T-helper 1 cell (primary cell): Measurements from ENCODE around the gene ATRIP.
"Not testable (repeated sequence)": the region's sequence is repeated elsewhere in the genome, so short reads cannot be mapped to it uniquely, and the experiment has no call there.

Experiments
- DNase-seq, 5 donors: peaks; one replicate each; pipeline ENCODE4 v3.0.0-alpha.2; 2012 to 2020

Gene ATRIP

DNA sequence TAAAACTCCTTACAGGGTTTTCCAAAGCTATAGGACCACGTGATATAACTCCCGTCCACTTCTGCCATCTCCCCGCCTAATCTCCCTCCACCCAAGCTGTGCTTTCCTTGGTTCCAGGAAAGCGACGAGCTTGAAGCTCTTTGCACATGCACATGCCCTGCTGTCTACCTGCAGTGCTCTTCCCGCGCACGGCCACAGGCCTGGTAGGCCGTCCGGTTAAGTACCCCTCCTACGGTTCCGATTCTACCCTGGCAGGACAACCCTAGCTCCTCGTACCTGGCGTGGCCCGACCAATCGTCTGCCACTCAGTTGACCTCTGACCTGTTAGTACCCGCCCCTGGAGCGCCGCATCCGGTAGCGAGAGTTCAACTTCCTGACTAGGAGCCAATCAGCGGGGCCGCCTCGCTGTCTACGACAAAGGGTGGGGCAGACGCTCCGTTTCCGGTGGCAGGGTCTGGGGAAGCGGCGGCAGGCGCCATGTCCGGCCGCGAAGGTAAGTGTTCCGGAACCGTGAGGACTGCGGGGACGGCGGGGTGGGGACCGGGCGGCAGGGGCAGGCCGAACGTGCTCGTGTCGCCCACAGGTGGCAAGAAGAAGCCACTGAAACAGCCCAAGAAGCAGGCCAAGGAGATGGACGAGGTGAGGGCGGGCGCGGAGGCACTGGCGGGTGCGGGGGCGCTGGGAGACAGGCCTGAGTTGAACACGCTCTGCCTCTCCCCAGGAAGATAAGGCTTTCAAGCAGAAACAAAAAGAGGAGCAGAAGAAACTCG, 6.5 kb upstream of the ATRIP start, which contains the start of the genes CCDC51 and TMA7:
Gene CCDC51 (minus strand): TSS at position 300 of the 770 bp plus-strand sequence. CDS start 4,991 bp downstream, outside the sequence.
Gene TMA7 (plus strand): TSS at position 438 of the 770 bp plus-strand sequence. CDS start 40 bp downstream, at position 478.
- peak; percentile 96 to 98 (median 97) for DNase-seq

DNA sequence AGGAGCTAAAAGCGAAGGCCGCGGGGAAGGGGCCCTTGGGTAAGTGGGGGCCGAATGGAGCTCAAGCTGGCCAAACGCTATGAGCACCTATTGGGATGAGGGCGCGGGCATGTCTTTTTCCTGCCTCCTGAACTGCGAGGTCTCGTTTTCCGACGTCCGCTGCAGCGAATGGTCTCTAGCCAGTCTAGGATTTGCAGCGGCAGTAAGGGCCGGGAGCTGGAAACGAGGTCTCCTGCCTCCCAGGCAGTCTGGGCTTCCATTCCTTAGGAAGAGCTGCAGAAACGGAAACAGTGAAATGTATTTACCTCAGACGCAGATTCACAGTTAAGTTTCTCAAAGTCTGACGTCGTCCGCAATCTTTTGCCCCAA, 6.0 kb upstream of the ATRIP start:
- DNase-seq, result peak in 1 of 5 donors; percentile 17

DNA sequence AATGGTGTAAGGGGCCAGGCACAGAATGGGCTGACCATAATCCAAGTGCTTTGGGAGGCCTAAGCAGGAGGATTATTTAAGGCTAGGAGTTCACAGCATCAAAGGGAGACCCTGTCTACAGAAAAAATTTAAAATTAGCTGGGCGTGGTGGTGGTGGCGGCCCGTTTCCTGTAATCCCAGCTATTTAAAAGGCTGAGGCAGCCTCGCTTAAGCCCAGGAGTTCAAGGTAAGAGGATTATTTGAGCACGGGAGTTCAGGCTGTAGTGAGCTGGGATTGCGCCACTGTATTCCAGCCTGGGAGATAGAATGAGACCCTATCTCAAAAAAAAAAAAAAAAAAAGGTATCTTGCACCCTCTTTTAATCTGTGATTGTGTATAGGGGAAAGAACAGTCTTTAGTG, 4.6 kb upstream of the ATRIP start:
- no peak for DNase-seq

DNA sequence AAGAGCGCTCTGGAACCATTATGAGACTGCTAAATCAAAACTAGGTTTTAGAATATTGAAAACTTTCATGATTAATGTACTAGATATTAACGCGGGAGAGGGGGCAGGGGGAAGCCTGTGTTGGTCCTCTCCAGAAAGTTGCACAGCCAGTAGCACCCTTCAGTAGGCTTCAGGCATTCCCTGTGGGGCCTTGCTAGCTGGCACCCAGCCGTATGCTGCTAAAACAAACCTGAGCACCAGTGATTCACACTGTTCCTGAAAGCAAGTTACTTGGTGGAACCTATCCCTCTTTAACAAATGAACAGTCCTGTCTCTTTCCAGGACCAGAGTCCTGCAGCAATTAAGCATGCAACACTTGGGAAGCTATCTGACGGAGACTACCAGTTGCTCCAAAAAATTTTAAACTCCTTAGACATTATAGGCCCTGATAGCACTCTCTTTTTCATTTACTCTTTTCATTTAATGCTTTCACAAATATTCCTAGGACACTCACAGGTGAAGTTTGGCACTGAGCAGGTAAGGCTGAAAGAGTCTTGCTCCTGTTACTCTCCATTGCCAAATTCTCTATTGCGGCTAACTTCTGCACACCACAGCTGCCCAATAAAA, 1.2 kb upstream of the ATRIP start:
- DNase-seq, result no peak

DNA sequence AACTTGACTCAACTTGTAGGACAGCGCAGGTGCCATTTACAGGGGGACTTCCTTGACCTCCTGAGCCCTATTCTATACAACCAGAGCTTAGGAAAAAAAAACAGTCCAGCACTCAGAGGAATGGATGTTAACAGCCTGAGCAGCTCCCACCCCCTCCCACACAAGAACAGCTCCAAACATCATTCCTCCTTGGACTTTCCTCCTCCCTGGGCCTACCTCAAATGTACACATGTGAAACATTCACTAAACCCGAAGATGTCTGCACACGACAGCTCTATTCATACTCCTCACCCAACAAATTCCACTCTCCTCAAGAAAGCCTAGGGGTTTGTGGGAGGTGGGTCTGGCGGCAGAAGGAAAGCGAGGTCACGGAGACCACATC, 503 bp upstream of the ATRIP start:
- no peak for DNase-seq

DNA sequence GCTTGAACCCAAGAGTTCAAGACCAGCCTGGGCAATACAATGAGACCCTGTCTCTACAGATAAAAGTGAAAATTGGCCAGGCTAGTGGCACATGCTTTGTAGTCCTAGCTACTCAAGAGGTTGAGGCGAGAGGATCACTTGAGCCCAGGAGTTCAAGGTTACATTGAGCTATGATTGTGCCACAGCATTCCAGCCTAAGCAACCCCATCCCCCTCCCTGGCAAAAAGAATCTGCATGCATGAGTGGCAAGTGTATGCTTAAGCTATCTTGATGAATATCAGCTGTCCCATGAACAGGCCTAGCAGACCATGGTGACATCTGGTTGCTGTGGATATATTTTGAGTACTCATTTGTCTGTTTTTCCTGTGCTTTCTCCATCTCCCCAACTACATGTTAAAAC, 4.7 kb downstream of the ATRIP start:
- no peak for DNase-seq

DNA sequence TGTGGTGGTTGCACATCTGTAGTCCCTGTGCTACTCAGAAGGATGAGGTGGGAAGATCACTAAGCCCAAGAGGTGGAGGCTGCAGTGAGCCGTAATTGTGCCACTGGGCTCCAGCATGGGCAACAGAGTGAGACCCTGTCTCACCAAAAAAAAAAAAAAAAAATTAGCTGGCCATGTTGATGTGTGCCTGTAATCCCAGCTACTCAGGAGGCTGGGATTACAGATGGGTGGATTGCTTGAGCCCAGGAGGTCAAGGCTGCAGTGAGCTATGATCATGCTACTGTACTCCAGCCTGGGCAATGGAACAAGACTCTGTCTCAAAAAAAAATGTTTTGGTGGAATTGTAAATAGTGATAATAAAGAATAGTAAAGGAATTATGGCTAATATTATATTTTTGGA, 9.9 kb downstream of the ATRIP start:
- no peak for DNase-seq

DNA sequence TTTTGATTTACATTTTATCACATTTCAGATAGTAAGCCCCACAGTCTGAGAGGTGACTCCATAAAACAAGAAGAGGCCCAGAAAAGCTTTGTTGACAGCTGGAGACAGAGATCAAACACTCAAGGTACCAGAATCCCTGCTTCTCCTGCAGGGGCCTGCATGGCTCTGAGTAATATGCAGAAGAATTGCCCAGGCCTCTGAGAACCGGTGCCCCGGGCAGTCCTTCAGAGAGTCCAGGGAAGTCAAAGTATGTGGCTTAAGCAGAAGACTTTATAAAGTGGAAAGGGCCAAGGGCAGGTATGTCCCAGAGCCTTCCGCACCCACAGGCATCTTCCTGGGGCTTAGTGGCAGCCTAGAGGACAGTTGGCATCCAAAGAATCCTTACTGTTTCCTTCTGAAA, 12.8 kb downstream of the ATRIP start:
- no peak for DNase-seq

DNA sequence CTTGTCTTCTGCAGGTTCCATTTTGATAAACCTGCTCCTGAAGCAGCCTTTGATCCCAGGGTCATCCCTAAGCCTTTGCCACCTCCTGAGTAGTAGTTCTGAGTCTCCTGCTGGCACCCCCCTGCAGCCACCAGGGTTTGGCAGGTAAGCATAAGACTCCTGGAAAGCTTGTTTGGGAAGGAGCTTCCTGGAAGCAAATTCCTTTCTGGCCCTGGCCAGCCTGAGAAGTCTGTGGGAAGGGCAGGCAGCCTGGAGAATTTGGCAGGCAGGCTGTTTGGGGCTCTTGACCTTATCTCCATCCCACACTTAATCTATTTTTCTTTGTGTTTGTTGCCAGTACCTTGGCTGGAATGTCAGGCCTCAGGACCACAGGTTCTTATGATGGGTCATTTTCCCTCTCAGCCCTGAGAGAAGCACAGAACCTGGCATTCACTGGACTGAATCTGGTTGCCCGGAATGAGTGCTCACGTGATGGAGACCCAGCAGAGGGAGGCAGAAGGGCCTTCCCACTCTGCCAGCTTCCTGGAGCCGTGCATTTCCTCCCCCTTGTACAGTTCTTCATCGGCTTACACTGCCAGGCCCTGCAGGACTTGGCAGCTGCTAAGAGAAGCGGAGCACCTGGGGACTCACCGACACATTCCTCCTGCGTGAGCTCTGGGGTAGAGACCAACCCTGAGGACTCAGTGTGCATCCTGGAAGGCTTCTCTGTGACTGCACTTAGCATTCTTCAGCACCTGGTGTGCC, 13.4 kb downstream of the ATRIP start:
- no peak for DNase-seq

DNA sequence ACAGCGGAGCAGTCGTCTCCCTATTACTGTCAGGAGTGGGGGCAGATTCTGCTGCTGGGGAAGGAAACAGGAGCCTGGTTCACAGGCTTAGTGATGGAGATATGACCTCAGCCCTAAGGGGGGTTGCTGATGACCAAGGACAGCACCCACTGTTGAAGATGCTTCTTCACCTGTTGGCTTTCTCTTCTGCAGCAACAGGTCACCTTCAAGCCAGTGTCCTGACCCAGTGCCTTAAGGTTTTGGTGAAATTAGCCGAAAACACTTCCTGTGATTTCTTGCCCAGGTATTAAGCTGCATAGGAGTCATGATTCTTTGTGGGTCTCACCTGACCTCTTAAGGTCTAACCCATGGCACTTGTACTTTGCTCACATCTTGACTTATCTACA, 14.0 kb downstream of the ATRIP start:
- no peak for DNase-seq

DNA sequence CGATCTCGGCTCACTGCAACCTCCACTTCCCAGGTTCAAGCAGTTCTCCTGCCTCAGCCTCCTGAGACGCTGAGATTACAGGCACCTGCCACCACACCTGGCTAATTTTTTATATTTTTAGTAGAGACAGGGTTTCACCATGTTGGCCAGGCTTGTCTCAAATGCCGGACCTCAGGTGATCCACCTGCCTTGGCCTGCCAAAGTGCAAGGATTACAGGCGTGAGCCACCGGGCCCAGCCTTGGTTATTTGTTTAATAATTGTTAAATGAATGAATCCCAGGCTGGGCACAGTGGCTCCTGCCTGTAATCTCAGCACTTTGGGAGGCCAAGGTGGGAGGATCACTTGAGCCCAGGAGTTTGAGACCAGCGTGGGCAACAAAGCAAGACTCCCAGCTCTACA, 15.2 kb downstream of the ATRIP start:
- DNase-seq, result not testable (repeated sequence)

DNA sequence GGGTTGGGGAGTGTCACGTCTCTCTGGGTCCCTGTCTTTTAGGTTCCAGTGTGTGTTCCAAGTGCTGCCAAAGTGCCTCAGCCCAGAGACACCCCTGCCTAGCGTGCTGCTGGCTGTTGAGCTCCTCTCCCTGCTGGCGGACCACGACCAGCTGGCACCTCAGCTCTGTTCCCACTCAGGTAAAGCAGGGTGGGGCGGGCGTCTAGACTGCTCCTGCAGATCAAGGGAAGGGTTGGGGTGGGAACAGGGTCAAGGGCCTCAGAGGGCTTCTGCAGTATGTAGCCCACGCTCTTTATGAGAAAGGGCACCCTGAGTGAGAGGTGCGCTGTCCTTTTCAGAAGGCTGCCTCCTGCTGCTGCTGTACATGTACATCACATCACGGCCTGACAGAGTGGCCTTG, 17.2 kb downstream of the ATRIP start:
- no peak for DNase-seq

DNA sequence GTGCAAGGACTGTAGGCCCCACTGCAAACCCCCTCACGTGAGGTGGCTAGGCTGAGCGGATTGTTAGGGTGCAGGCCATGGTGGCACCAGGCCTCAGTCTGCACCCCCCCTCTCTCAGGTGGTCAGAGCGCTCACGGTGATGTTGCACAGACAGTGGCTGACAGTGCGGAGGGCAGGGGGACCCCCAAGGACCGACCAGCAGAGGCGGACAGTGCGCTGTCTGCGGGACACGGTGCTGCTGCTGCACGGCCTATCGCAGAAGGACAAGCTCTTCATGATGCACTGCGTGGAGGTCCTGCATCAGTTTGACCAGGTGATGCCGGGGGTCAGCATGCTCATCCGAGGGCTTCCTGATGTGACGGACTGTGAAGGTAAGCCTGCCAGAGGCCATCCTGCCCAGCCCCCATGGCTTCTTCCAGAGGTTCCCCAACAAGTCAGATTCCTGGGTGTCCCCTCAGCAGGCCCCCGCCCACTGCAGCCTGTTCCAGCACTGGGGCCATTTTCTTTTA, 18.2 kb downstream of the ATRIP start:
- no peak for DNase-seq

DNA sequence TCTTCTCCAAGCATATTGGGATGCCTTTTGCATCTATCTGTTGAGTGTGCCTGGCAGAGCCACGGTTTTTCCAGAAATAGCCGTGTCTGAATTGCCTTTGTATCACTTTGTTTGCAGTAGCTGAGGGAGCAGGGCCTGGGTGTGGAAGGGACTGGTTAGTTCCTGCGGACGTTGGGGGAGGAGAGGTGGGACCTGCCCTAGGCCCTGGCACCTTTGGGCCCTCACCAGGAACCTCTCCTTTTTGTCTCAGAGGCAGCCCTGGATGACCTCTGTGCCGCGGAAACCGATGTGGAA, 18.6 kb downstream of the ATRIP start:
- DNase-seq, result no peak

DNA sequence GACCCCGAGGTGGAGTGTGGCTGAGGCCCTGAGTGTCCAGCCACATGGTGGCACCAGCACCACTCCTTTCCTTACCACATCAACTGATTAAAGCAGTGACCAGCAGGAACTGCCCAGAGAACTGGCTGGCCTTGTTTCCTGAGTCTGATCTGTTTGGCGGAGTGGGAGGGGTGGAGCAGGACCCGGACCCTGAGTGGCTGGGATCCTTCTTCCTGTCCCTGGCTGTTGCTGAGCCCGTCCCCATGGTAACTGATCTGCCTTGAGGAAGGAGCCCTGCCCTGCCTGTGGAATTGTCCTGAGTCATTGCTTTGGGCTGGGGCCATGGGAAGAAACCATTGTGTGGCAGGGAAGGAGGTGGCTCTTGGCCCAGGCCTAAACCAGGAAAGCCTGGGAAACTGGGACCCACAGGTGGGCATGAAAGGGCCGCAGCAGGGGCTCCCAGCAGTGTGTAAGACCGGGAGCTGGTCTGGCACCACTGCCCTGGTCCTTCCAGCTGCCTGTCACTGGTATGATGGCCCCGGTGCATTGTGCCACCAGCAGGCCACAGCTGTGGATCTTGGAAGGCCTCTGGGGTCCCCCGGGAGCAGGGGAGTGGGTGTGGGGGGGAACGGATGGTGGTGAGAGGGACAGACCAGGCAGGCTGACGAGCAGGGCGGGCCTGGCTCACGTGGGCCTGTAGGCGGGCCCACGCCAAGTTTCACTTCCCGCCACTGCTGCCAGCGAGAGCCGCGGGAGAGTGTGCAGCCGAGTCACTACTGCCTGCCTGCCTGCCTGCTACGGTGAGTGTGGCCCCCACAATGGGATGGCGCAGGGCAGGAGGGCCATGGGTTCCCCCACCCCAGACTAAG, 19.2 kb downstream of the ATRIP start:
- peak; percentile 54 to 89 (median 68) for DNase-seq

DNA sequence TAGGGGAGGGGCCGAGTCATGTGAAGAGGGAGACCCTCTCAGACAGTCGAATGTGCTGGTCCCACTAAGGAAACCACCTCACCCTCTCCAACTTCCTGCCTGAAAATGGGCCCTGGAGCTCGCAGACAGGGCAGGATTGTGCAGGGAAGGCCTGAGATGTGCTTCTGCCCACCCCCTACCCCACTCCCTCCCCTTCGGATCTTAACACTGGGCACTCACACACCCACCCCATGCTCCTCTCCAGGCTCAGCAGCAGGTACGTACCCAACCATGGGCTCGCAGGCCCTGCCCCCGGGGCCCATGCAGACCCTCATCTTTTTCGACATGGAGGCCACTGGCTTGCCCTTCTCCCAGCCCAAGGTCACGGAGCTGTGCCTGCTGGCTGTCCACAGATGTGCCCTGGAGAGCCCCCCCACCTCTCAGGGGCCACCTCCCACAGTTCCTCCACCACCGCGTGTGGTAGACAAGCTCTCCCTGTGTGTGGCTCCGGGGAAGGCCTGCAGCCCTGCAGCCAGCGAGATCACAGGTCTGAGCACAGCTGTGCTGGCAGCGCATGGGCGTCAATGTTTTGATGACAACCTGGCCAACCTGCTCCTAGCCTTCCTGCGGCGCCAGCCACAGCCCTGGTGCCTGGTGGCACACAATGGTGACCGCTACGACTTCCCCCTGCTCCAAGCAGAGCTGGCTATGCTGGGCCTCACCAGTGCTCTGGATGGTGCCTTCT, 20.0 kb downstream of the ATRIP start:
- peak in 1 of 5 donors; percentile 52 for DNase-seq

DNA sequence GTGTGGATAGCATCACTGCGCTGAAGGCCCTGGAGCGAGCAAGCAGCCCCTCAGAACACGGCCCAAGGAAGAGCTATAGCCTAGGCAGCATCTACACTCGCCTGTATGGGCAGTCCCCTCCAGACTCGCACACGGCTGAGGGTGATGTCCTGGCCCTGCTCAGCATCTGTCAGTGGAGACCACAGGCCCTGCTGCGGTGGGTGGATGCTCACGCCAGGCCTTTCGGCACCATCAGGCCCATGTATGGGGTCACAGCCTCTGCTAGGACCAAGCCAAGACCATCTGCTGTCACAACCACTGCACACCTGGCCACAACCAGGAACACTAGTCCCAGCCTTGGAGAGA, 20.5 kb downstream of the ATRIP start:
- no peak for DNase-seq

DNA sequence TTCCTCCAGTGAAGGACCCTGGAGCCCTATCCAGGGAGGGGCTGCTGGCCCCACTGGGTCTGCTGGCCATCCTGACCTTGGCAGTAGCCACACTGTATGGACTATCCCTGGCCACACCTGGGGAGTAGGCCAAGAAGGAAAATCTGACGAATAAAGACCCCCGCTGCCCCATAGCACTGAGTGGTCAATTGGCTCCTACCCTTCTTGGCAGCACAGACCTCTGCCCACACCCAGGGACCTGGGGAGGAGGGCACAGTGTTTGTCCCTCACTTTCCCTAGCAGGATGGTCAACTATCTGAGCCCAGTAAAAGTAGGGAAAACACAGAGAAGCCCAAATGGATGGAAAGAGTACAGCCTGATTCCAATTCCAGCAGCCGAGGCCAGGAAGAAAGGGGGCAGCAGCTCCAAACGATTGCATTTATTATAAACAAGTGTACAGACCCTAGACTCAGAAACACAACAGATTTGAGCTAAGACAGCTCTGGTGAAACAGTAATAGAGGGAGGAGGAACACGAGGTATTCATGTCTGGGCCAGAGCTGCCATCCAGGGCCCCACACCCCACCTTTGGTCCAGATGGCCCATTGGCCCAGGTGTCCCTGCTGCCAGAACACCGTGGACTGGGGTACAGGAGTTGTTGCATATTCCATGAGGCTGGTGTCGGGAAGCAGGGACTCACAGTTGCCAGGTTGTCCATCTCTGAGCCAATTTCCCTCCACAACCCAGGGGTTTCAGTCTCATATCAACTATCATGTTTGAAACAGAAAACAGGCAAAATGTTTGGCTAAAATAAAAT, 21.1 kb downstream of the ATRIP start:
- DNase-seq, result no peak

DNA sequence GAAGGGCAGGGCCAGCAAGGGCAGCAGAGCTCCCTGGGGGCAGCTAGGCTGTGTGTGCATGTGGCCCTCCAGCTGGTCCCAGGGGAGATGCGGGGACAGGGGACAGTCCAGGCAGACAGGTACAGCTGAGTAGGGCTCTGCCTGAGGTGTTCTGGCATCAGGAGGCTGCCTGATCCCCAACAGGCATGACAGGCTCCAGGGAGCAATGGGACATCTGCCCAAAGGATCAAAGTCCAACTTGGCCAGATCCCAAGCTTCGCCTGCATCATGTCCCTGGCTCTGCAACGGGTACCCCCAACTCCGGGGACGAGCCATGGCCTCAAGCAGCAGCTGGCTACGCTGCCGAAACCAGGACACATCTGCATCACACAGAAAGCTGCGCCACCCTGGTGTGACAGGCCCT, 21.8 kb downstream of the ATRIP start:
- no peak for DNase-seq

DNA sequence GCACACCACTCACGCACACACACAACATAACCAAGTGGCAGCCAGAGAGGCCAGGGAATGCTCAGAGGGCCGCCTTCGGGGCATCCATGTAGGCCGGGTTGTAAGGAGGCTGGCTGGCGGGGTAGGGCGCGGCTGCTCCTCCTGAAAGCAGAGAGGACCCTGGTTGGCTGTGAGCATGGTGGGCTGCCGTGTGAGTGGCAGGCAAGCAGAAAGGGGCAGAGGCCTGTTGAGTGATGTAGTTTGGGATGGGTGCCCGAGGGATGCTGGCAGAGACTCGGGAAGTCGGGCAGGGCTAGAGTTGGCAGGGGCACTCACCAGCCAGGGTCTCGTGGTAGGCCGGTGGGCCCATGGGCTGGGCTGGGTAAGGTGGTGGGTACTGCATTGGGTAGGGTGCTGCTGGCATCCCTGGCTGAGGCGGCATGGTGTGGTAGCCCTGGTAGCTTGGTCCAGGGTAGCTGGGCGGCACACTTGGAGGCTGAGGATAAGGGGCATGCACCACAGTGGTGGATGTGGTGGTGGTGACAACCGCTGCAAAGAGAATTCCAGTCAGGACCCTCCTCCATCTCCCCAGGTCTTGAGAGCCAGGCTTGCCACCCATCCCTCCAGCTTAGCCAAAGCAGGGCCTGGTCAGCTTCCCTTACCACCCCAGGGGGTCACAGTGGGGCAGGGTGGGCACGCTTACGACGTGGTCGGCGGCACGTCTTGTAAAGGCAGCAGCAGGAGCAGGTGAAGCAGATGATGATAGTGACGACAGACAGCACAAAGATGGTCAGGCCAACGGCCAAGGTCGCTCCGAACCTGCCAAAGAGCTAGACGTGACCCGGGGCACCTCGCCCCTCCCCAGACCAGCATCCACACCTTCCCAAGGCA, 22.7 kb downstream of the ATRIP start:
- DNase-seq, result no peak
